CD4-positive, alpha-beta T cell (primary cell): ENCODE measurements around the gene ATRNL1. TPM values are rescaled to one million over a fixed set of nuclear protein-coding genes. Genes with fewer than 3 reads are reported as not detected.

ENCODE experiments used
- ATAC-seq: fragments of 200-7000 bp; cut with Tn5 transposase; one replicate; pipeline ENCODE4 v1.10.0; 2022; ENCODE audit warnings: mild to moderate bottlenecking; ENCODE audit not compliant: poor library complexity
- CTCF ChIA-PET: fragments of 350-600 bp; sonication (Branson Sonifier 250); formaldehyde crosslinking; loops from one replicate; lab custom pipeline; 2021; ENCODE audit warnings: antibody characterized with exemption, inconsistent platforms; lab: Charles Lee
- POLR2A ChIA-PET: fragments of 350-600 bp; sonication (Branson Sonifier 250); formaldehyde crosslinking; loops from one replicate; lab custom pipeline; 2021; ENCODE audit warnings: antibody characterized with exemption, inconsistent platforms; lab: Charles Lee
- DNase-seq, 14 experiments: peaks; one replicate each; pipeline ENCODE4 v3.0.0-alpha.2; 2013 to 2020; ENCODE audit warnings: mixed read lengths in 2 of 14
- H3K27ac ChIP-seq, 2 donors: one replicate each; pipeline versions ENCODE4 v1.5.1 to v1.7.0; 2013; ENCODE audit warnings: low read length in 2 of 2, low read depth in 1 of 2, mild to moderate bottlenecking in 1 of 2
- H3K27me3 ChIP-seq, 2 experiments: 1 replicate in 1 of 2; 2 replicates in 1 of 2; pipeline versions ENCODE4 v1.6.1 to v1.7.0; 2013; ENCODE audit warnings: low read length in 2 of 2, control low read depth in 1 of 2, mild to moderate bottlenecking in 1 of 2, moderate library complexity in 1 of 2; ENCODE audit not compliant: insufficient read depth in 2 of 2, control insufficient read depth in 1 of 2
- H3K36me3 ChIP-seq: one replicate; pipeline ENCODE4 v1.6.1; 2013; ENCODE audit warnings: low read length, control low read depth; ENCODE audit not compliant: insufficient read depth
- H3K4me1 ChIP-seq: one replicate; pipeline ENCODE4 v1.6.1; 2013; ENCODE audit warnings: low read length, control low read depth; ENCODE audit not compliant: insufficient read depth
- H3K4me3 ChIP-seq: one replicate; pipeline ENCODE4 v1.5.1; 2013; ENCODE audit warnings: mild to moderate bottlenecking, low read length, moderate library complexity
- H3K9me3 ChIP-seq, 2 experiments: 1 replicate in 1 of 2; 2 replicates in 1 of 2; pipeline versions ENCODE4 v1.6.1 to v1.7.0; 2013; ENCODE audit warnings: low read length in 2 of 2, mild to moderate bottlenecking in 2 of 2, control low read depth in 1 of 2, moderate library complexity in 1 of 2; ENCODE audit not compliant: control insufficient read depth in 1 of 2, insufficient read depth in 1 of 2
- H3K27ac Mint-ChIP-seq: one replicate; pipeline ENCODE4 v1.8.0; 2020; ENCODE audit warnings: mixed read lengths
- H3K27me3 Mint-ChIP-seq: one replicate; pipeline ENCODE4 v1.8.0; 2021; ENCODE audit warnings: mixed read lengths
- H3K36me3 Mint-ChIP-seq: one replicate; pipeline ENCODE4 v1.8.0; 2021; ENCODE audit warnings: low read depth, mixed read lengths
- H3K4me1 Mint-ChIP-seq: one replicate; pipeline ENCODE4 v1.8.0; 2021; ENCODE audit warnings: low read depth, mixed read lengths
- H3K4me3 Mint-ChIP-seq: one replicate; pipeline ENCODE4 v1.8.0; 2020; ENCODE audit warnings: mild to moderate bottlenecking, mixed read lengths
- H3K9me3 Mint-ChIP-seq: one replicate; pipeline ENCODE4 v1.8.0; 2020; ENCODE audit warnings: mixed read lengths
- intact Hi-C, 2 experiments: fragments of 100-400 bp; cut with DNase I in 1 of 2; cut with micrococcal nuclease in 1 of 2; formaldehyde crosslinking; loops; one replicate each; pipeline versions ENCODE4 v1.15.1 to v1.9.0; 2023 to 2025; cut with DNase I, micrococcal nuclease
- total RNA-seq, 174 experiments: library from RNA in 2 of 174; stranded (reverse) in 2 of 174; gene quantifications; one replicate each; pipeline ENCODE4 v1.2.3 and lab custom pipeline; 2021 to 2026
- TF ChIP-seq, protein P1 (sequence below): fragments of 200-600 bp; IDR thresholded peaks from one replicate; pipeline ENCODE4 v1.8.0; 2022; ENCODE audit warnings: antibody characterized with exemption, mild to moderate bottlenecking

ATRNL1 gene
- total RNA-seq, 2 experiments from 2014 or later: not detected

DNA sequence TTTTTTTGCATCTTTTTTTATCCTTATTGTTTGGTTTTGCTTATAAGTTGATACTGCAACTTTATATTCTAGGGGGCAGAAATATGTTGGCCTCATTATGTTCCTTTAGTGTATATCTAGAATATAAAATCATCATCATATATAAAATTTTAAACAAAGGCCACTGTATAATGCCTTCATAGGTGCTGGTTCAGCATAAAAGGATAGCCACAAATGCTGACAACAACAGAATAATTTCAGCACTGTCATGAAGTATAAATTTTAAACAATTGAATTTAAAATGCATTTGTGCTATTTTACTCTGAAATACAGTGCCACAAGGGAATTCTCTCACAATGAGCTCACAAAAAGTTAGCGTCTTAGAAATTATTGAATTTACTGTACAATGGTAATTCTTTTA, 285.9 kb downstream of the ATRNL1 start:
- H3K9me3 ChIP-seq: peaks cover 4 to 5% of the 10 kb centered on the region in 2 experiments
- intact Hi-C loops: no loop called here
- H3K4me3 Mint-ChIP-seq: no peak overlapping the region
- H3K4me3 ChIP-seq: no peak overlapping the region
- peaks cover 5% of the 10 kb centered on the region for H3K9me3 Mint-ChIP-seq
- no peaks in the 10 kb centered on the region for H3K27me3 Mint-ChIP-seq
- ATAC-seq (no peak), DNase-seq (no peak)
- H3K4me1 Mint-ChIP-seq: no peaks in the 10 kb centered on the region
- H3K4me1 ChIP-seq: no peaks in the 10 kb centered on the region
- CTCF ChIA-PET: no interaction called here
- H3K27ac ChIP-seq: no peak overlapping the region
- H3K27ac Mint-ChIP-seq: no peak overlapping the region
- no peaks in the 10 kb centered on the region for H3K27me3 ChIP-seq
- TF ChIP-seq, protein P1, sequence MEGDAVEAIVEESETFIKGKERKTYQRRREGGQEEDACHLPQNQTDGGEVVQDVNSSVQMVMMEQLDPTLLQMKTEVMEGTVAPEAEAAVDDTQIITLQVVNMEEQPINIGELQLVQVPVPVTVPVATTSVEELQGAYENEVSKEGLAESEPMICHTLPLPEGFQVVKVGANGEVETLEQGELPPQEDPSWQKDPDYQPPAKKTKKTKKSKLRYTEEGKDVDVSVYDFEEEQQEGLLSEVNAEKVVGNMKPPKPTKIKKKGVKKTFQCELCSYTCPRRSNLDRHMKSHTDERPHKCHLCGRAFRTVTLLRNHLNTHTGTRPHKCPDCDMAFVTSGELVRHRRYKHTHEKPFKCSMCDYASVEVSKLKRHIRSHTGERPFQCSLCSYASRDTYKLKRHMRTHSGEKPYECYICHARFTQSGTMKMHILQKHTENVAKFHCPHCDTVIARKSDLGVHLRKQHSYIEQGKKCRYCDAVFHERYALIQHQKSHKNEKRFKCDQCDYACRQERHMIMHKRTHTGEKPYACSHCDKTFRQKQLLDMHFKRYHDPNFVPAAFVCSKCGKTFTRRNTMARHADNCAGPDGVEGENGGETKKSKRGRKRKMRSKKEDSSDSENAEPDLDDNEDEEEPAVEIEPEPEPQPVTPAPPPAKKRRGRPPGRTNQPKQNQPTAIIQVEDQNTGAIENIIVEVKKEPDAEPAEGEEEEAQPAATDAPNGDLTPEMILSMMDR: no peak
- no peaks in the 10 kb centered on the region for H3K36me3 ChIP-seq
- POLR2A ChIA-PET: no interaction called here
- H3K36me3 Mint-ChIP-seq: no peaks in the 10 kb centered on the region

DNA sequence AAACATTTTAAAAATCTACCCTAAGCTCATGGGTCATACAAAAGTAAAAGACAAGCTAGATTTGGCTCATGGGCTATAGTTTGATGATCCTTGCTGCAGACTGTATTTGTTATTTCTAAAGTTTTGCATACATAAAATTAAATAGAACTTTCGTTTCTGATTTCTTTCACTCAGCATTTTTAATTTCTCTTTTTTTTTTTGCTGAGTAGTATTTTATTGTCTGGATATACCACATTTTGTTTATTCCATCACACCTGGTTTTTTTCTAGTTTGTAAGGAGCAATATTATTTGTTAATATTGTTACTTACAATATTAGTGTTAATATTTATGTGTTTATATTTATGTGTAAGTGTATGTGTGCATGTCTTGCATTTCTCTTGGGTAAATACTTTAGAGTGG, 291.5 kb downstream of the ATRNL1 start:
- Mint-ChIP-seq H3K36me3 (no peaks in the 10 kb centered on the region), H3K9me3 (no peaks in the 10 kb centered on the region), H3K27me3 (no peaks in the 10 kb centered on the region), H3K27ac (no peak overlapping the region), H3K4me3 (no peak overlapping the region), H3K4me1 (no peaks in the 10 kb centered on the region)
- Histone ChIP-seq H3K4me1 (no peaks in the 10 kb centered on the region), H3K27ac (no peak overlapping the region), H3K27me3 (no peaks in the 10 kb centered on the region), H3K4me3 (no peak overlapping the region), H3K9me3 (peaks cover 0 to 3% of the 10 kb centered on the region in 2 experiments), H3K36me3 (no peaks in the 10 kb centered on the region)
- TF ChIP-seq, protein P1: no peak
- intact Hi-C loops: no loop called here
- DNase-seq (no peak), ATAC-seq (no peak)
- POLR2A ChIA-PET: no interaction called here
- CTCF ChIA-PET: no interaction called here

DNA sequence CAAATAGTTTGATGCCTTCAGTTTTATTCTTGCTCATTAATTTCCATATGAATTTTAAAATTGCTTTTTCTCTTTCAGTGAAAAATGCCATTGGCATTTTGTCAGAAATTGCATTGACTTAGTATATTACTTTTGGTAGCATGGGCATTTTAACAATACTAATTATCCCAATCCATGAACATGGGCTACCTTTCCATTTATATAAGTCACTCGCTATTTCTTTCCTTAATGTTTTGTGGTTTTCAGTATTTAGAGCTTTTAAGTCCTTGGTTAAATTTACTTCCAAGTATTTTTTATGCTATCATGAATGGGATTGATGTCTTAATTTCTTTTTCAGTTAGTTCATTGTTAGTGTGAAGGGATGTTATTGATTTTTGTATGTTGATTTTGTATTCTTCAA, 297.4 kb downstream of the ATRNL1 start:
- no peak overlapping the region for H3K27ac Mint-ChIP-seq
- no peaks in the 10 kb centered on the region for H3K9me3 ChIP-seq
- H3K27ac ChIP-seq: no peak overlapping the region
- ATAC-seq (no peak), DNase-seq (no peak)
- H3K4me3 ChIP-seq: no peak overlapping the region
- no peaks in the 10 kb centered on the region for H3K27me3 Mint-ChIP-seq
- no peak overlapping the region for H3K4me3 Mint-ChIP-seq
- H3K9me3 Mint-ChIP-seq: peaks cover 2% of the 10 kb centered on the region
- no peaks in the 10 kb centered on the region for H3K36me3 ChIP-seq
- POLR2A ChIA-PET: no interaction called here
- H3K4me1 ChIP-seq: no peaks in the 10 kb centered on the region
- CTCF ChIA-PET: no interaction called here
- no peaks in the 10 kb centered on the region for H3K4me1 Mint-ChIP-seq
- intact Hi-C loops: no loop called here
- H3K36me3 Mint-ChIP-seq: no peaks in the 10 kb centered on the region
- no peaks in the 10 kb centered on the region for H3K27me3 ChIP-seq
- TF ChIP-seq, protein P1: no peak
